PC-9 (cell line): ENCODE measurements around the gene SHROOM3. TPM values are rescaled to one million over a fixed set of nuclear protein-coding genes. Genes with fewer than 3 reads are reported as not detected.

Source experiments
- BruUV-seq: library from RNA; stranded (reverse); fragments of 400-500 nt; replicated peaks from 2 replicates; lab custom pipeline; 2021; lab: Mats Ljungman, UMichigan
- CTCF ChIA-PET: fragments of 300-600 bp; sonication (Branson Sonifier 250); formaldehyde crosslinking; loops from one replicate; lab custom pipeline; 2022; ENCODE audit warnings: antibody characterized with exemption; lab: Charles Lee
- POLR2A ChIA-PET: fragments of 300-600 bp; sonication (Branson Sonifier 250); formaldehyde crosslinking; loops from one replicate; lab custom pipeline; 2022; ENCODE audit warnings: antibody characterized with exemption; ENCODE audit not compliant: unreplicated experiment; lab: Charles Lee
- DNase-seq, 2 experiments: peaks; one replicate each; pipeline versions ENCODE4 v3.0.0 to v3.0.0-alpha.2; 2015 to 2022; ENCODE audit warnings: mixed read lengths in 1 of 2
- H2AFZ ChIP-seq: fragments of 200-600 bp; sonication (generic); 2 replicates; pipeline ENCODE4 v1.8.1; 2017; ENCODE audit warnings: antibody characterized with exemption
- H3F3A ChIP-seq: fragments of 200-600 bp; sonication (generic); 2 replicates; pipeline ENCODE4 v1.8.1; 2017; ENCODE audit warnings: antibody characterized with exemption, mild to moderate bottlenecking, low read depth; ENCODE audit not compliant: insufficient read depth
- H3K27ac ChIP-seq: fragments of 200-600 bp; sonication (generic); 2 replicates; pipeline ENCODE4 v1.6.1; 2016; ENCODE audit warnings: mixed run types
- H3K27me3 ChIP-seq: fragments of 200-600 bp; sonication (generic); 2 replicates; pipeline ENCODE4 v1.6.1; 2016; ENCODE audit warnings: low read depth, mixed run types; ENCODE audit not compliant: insufficient read depth
- H3K36me3 ChIP-seq: fragments of 200-600 bp; sonication (generic); 2 replicates; pipeline ENCODE4 v1.6.1; 2016; ENCODE audit warnings: low read depth, mixed run types
- H3K4me1 ChIP-seq: fragments of 200-600 bp; sonication (generic); replicated peaks from 2 replicates; pipeline ENCODE4 v1.6.1; 2016; ENCODE audit warnings: mixed run types; ENCODE audit not compliant: insufficient read depth
- H3K4me2 ChIP-seq: fragments of 200-600 bp; sonication (generic); 2 replicates; pipeline ENCODE4 v1.6.1; 2017; ENCODE audit warnings: mixed run types
- H3K4me3 ChIP-seq: fragments of 200-600 bp; sonication (generic); 2 replicates; pipeline ENCODE4 v1.6.1; 2016; ENCODE audit warnings: mixed run types
- H3K79me2 ChIP-seq: fragments of 200-600 bp; sonication (generic); 2 replicates; pipeline ENCODE4 v1.6.1; 2017; ENCODE audit warnings: low read depth, mixed run types
- H3K9me2 ChIP-seq: fragments of 200-600 bp; sonication (generic); 2 replicates; pipeline ENCODE4 v1.8.1; 2017; ENCODE audit warnings: mild to moderate bottlenecking; ENCODE audit not compliant: insufficient read depth
- H3K9me3 ChIP-seq: fragments of 200-600 bp; sonication (generic); 2 replicates; pipeline ENCODE4 v1.8.1; 2016; ENCODE audit warnings: low read depth; ENCODE audit not compliant: insufficient read depth
- H4K20me1 ChIP-seq: fragments of 200-600 bp; sonication (generic); 2 replicates; pipeline ENCODE4 v1.8.1; 2017; ENCODE audit not compliant: insufficient read depth
- CTCF ChIP-seq: fragments of 200-600 bp; sonication (generic); conservative IDR thresholded peaks from 2 replicates; pipeline ENCODE4 v1.6.1; 2017; ENCODE audit warnings: mixed run types, antibody characterized with exemption, mild to moderate bottlenecking, moderate library complexity
- EZH2 ChIP-seq: fragments of 200-600 bp; sonication (generic); IDR thresholded peaks from 2 replicates; pipeline ENCODE4 v1.8.0; 2017; ENCODE audit warnings: antibody characterized with exemption, low read depth
- intact Hi-C: fragments of 100-400 bp; cut with micrococcal nuclease; formaldehyde crosslinking; loops from one replicate; pipeline ENCODE4 v1.10.0; 2022; ENCODE audit not compliant: unreplicated experiment
- total RNA-seq: library from RNA; stranded (reverse); gene quantifications from 2 replicates; pipeline ENCODE4 v1.2.3, GENCODE V29; 2021

SHROOM3 gene
- total RNA-seq, 1 experiment from 2014 or later: 44.3 TPM

- TF ChIP-seq EZH2 (no peak), CTCF (no peak)
- intact Hi-C loops: no loop called here
- no peaks in the 10 kb centered on the region for H3K36me3 ChIP-seq
- no peaks in the 10 kb centered on the region for H4K20me1 ChIP-seq
- H3K4me3 ChIP-seq: no peak overlapping the region
- no peak for DNase-seq
- ChIA-PET POLR2A (no interaction called here), CTCF (interaction anchor here (0.7 kb wide), 1 partner anchor 10 kb away, joined by 3 read pairs; no protein-coding TSS in a partner anchor)
- BruUV-seq: no TSS peak
- no peaks in the 10 kb centered on the region for H3K79me2 ChIP-seq
- 0 out of 2 replicates have a peak, but pooled peaks cover 6% of the 10 kb centered on the region for H3K4me1 ChIP-seq
- no peak overlapping the region for H3K27ac ChIP-seq
- H2AFZ ChIP-seq: no peak overlapping the region
- no peaks in the 10 kb centered on the region for H3K9me2 ChIP-seq
- no peaks in the 10 kb centered on the region for H3F3A ChIP-seq
- H3K27me3 ChIP-seq: no peaks in the 10 kb centered on the region
- no peak overlapping the region for H3K4me2 ChIP-seq
- H3K9me3 ChIP-seq: no peaks in the 10 kb centered on the region
Observed at GRCh38 chr4:76680952-76681351, 245.9 kb downstream of the SHROOM3 start.

GRCh38 chr4:76681996-76682395 is 247.0 kb downstream of the SHROOM3 start:
- no peaks in the 10 kb centered on the region for H3K27me3 ChIP-seq
- no peaks in the 10 kb centered on the region for H3K79me2 ChIP-seq
- H3K9me3 ChIP-seq: no peaks in the 10 kb centered on the region
- no peaks in the 10 kb centered on the region for H3F3A ChIP-seq
- no peak for TF ChIP-seq EZH2
- TF ChIP-seq CTCF: no peak
- no peaks in the 10 kb centered on the region for H4K20me1 ChIP-seq
- H3K4me3 ChIP-seq: no peak overlapping the region
- H2AFZ ChIP-seq: no peak overlapping the region
- H3K36me3 ChIP-seq: no peaks in the 10 kb centered on the region
- BruUV-seq: no TSS peak
- intact Hi-C loops: no loop called here
- DNase-seq: no peak
- peaks cover 6% of the 10 kb centered on the region; the same call in 1 of the 2 replicates for H3K4me1 ChIP-seq
- ChIA-PET CTCF (no interaction called here), POLR2A (interaction anchor here (0.7 kb wide), 1 partner anchor 26 kb away, joined by 10 read pairs; no protein-coding TSS in a partner anchor)
- H3K27ac ChIP-seq: no peak overlapping the region
- H3K4me2 ChIP-seq: no peak overlapping the region
- H3K9me2 ChIP-seq: no peaks in the 10 kb centered on the region

GRCh38 chr4:76683144-76683543 is 248.1 kb downstream of the SHROOM3 start:
- Histone ChIP-seq H3K4me3 (no peak overlapping the region), H3K79me2 (0 out of 2 replicates have a peak, but pooled peaks cover 6% of the 10 kb centered on the region), H3K27ac (no peak overlapping the region), H3K4me1 (peaks cover 17% of the 10 kb centered on the region), H4K20me1 (no peaks in the 10 kb centered on the region), H3F3A (peaks cover 9% of the 10 kb centered on the region; the same call in 1 of the 2 replicates), H3K4me2 (no peak overlapping the region), H3K9me2 (no peaks in the 10 kb centered on the region), H2AFZ (no peak overlapping the region), H3K27me3 (no peaks in the 10 kb centered on the region), H3K36me3 (no peaks in the 10 kb centered on the region), H3K9me3 (no peaks in the 10 kb centered on the region)
- no peak for TF ChIP-seq CTCF
- no peak for TF ChIP-seq EZH2
- no peak for DNase-seq
- POLR2A ChIA-PET: no interaction called here
- intact Hi-C loops: no loop called here
- BruUV-seq: no TSS peak
- CTCF ChIA-PET: no interaction called here
